Measurements from ENCODE around the gene CHI3L2. TPM values are rescaled to one million over a fixed set of nuclear protein-coding genes. Genes with fewer than 3 reads are reported as not detected.

Gene CHI3L2
- total RNA-seq, 1 donor from 2014 or later: 1.0 TPM

DNA sequence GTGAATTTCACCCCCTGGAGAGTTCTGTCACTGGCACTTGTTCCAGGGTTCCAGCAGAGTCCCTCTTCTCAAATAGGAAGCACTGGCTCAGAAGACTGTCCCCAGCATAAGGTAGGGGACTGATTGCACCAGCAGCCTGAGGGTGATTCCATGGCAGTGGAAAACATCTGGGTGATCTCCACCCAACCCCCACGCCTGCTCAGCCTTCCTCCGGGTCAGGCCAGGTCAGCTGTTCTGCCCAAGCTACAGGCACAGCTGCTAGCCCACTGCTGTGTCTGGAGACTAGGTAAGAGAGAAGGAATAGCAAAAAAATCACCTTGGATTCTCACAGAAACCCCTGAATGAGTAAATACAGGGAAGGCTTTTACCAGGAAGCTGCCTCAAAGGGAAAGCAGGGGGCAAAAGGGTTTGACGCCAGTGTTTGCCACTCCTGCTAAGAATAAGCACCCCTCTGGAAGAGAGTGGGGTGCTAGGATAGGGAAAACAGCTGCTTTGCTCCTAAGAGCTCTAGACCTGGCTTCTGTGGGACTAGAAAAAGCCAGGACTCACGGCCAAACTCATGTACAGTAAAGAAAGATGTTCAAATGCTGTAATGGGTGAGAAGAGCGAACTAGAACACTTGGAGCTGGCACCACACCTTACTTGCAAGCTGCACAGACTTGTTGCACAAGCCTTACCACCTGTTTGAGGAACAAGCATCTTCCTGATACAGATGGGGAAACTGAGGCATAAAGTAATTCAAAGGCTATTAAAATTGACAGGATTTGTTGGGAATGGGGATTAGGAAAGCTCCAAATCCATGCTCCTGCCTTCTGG lies 26.0 kb upstream of the CHI3L2 start:
- H3K36me3 ChIP-seq (ENCODE audit: control insufficient read depth in 3 of 3, insufficient read depth in 3 of 3, low read length in 3 of 3): no peaks in the 10 kb centered on the region
- no peaks in the 10 kb centered on the region for H3K9me3 ChIP-seq (ENCODE audit: control insufficient read depth in 3 of 3, low read length in 3 of 3)
- no peak overlapping the region for H3K27ac ChIP-seq (ENCODE audit: low read depth, low read length)
- peaks cover 3 to 16% (median 4%) of the 10 kb centered on the region in 3 donors for H3K4me1 ChIP-seq (ENCODE audit: control insufficient read depth in 3 of 3, insufficient read depth in 3 of 3, low read length in 3 of 3)
- no peak overlapping the region for H3K9ac ChIP-seq (ENCODE audit: low read depth in 1 of 3, low read length in 3 of 3)
- H3K27me3 ChIP-seq (ENCODE audit: control insufficient read depth in 3 of 3, insufficient read depth in 3 of 3, low read length in 3 of 3): peaks cover 15 to 28% (median 17%) of the 10 kb centered on the region in 3 donors
- no peak overlapping the region for H3K4me3 ChIP-seq (ENCODE audit: low read length in 3 of 3)

DNA sequence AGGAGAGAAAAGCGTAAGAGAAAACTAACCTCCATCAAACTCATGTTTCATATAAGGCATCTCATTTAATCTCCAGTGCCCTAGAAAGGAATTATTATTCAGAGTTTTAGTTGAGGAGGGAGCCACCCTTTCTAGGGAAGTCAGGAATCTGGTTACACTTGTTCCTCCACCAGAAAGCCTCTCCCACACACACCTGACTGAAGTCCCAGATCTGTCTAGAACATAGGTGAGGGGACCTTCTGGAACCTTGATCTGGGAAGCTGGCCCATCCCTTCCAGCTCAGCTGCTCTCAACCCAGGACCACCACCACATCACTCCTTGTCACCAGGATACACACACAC lies 25.2 kb upstream of the CHI3L2 start:
- H3K9me3 ChIP-seq (ENCODE audit: control insufficient read depth in 3 of 3, low read length in 3 of 3): no peaks in the 10 kb centered on the region
- no peak overlapping the region for H3K27ac ChIP-seq (ENCODE audit: low read depth, low read length)
- no peak overlapping the region for H3K9ac ChIP-seq (ENCODE audit: low read depth in 1 of 3, low read length in 3 of 3)
- H3K4me1 ChIP-seq (ENCODE audit: control insufficient read depth in 3 of 3, insufficient read depth in 3 of 3, low read length in 3 of 3): peaks cover 3 to 16% (median 4%) of the 10 kb centered on the region in 3 donors
- no peak overlapping the region for H3K4me3 ChIP-seq (ENCODE audit: low read length in 3 of 3)
- H3K36me3 ChIP-seq (ENCODE audit: control insufficient read depth in 3 of 3, insufficient read depth in 3 of 3, low read length in 3 of 3): no peaks in the 10 kb centered on the region
- peaks cover 15 to 28% (median 17%) of the 10 kb centered on the region in 3 donors for H3K27me3 ChIP-seq (ENCODE audit: control insufficient read depth in 3 of 3, insufficient read depth in 3 of 3, low read length in 3 of 3)

DNA sequence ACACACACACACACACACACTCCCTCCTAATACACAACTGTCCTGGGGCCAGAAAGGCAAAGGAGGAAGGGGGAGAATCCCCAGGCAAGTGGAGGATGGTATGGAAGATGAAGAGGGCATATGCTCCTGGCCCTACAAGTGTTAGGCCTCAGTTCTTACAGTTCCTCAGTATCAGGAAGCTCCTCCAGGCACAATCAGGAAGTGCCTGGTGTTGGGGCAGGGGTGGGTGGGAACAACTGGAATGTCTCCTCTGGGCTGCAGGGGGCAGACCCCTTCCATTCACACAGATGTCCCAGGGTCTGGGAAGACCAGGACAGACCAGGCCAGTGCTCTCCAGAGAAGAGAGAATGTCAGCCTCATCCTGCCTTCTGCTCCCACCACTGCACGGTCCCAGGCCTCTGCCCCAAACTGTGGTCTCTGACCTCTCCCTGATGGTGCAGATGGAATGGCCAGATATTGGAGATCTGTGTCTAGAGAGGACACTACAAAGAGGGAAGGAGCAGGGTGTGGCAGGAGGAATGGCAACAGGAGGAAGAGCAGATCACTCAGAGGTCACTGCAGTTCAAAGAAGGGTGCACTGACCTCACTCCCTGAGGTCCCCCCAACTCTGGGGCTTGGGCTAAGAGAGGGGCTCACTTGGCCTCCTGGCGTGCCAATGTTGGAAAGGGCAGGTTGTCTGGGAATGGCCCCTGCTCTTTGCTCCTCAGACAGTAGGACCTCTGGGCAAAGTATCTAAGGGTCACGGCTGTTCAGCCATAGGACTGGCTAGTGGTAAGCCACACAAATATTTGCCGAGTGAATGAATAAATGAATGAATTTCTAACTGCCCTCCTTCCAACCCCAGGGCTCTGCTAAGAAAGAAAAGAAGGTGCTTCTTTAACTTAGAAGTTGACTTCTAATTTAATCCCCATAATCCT lies 24.5 kb upstream of the CHI3L2 start:
- Histone ChIP-seq H3K9me3 (ENCODE audit: control insufficient read depth in 3 of 3, low read length in 3 of 3) (no peaks in the 10 kb centered on the region), H3K4me1 (ENCODE audit: control insufficient read depth in 3 of 3, insufficient read depth in 3 of 3, low read length in 3 of 3) (peaks cover 3 to 16% (median 4%) of the 10 kb centered on the region in 3 donors), H3K36me3 (ENCODE audit: control insufficient read depth in 3 of 3, insufficient read depth in 3 of 3, low read length in 3 of 3) (no peaks in the 10 kb centered on the region), H3K4me3 (ENCODE audit: low read length in 3 of 3) (peak overlapping the region in 2 of 3 donors; percentile 35 to 57), H3K9ac (ENCODE audit: low read depth in 1 of 3, low read length in 3 of 3) (no peak overlapping the region), H3K27ac (ENCODE audit: low read depth, low read length) (peak overlapping the region; percentile 47), H3K27me3 (ENCODE audit: control insufficient read depth in 3 of 3, insufficient read depth in 3 of 3, low read length in 3 of 3) (peaks cover 15 to 28% (median 17%) of the 10 kb centered on the region in 3 donors)

DNA sequence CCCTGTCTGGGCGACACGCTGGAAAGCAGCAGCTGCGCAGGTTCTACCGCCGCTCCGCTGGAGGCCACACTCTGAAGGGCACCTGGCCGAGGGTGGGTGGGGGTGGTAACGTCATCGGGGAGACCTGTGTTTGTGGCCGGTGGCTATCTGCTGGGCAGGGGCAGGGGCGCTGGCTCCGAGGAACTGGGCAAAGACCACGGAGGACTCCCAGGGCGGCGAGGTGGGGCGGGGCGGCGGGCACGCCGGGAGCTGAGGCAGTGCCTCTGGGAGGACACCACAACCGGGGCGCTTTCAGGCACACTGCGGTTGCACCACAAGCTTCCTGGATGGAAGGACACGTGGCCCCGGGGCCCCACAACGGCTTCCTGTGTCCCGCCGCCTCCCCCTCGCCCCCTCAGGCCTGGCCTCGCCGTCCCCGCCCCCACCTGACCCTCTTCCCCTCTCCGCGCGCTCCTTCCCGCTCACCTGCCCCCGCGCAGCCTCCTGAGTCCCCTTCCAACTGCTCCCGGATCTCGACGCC lies 23.8 kb upstream of the CHI3L2 start:
- Histone ChIP-seq H3K27me3 (ENCODE audit: control insufficient read depth in 3 of 3, insufficient read depth in 3 of 3, low read length in 3 of 3) (peaks cover 15 to 28% (median 17%) of the 10 kb centered on the region in 3 donors), H3K9me3 (ENCODE audit: control insufficient read depth in 3 of 3, low read length in 3 of 3) (no peaks in the 10 kb centered on the region), H3K4me1 (ENCODE audit: control insufficient read depth in 3 of 3, insufficient read depth in 3 of 3, low read length in 3 of 3) (peaks cover 3 to 16% (median 4%) of the 10 kb centered on the region in 3 donors), H3K4me3 (ENCODE audit: low read length in 3 of 3) (peak overlapping the region; percentile 57 to 70 (median 66)), H3K36me3 (ENCODE audit: control insufficient read depth in 3 of 3, insufficient read depth in 3 of 3, low read length in 3 of 3) (no peaks in the 10 kb centered on the region), H3K9ac (ENCODE audit: low read depth in 1 of 3, low read length in 3 of 3) (no peak overlapping the region), H3K27ac (ENCODE audit: low read depth, low read length) (peak overlapping the region; percentile 51)

DNA sequence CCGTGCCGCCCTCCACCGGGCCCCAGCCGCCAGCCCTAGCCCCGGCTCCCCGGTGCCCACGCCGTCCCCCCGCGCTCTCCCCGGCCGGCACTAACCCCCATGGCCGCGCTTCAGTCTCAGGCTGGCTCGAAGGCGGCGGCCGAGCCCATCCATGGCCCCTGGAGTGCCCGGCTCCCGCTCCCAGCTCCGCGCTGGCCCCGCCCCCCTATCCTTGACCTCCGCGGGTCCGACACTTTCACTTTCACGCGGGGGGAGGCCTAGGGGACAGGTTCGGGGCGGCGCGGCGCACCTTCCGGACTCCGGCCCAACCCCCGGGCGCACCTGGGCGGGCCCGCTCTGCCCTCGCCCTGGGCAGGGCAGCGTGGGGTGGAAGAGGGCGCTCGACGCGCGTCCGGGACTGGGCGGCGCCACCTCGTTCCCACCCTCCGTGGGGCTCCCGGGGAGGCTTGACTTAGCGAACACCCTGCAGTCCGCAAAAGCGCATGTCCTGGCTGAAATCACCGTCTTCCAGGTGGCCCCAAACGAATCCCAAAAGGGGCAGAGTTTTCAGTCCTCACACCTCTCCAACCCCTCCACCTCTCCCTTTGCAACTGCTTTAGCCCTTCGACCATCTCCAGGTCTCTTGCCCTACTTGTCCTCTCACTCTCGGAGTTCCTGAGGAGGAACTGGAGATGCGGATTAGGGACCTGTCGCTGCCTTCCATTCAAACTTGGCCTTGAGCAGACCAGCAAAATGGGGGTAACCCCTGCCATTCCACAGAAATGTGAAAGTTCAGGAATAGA lies 23.1 kb upstream of the CHI3L2 start:
- H3K4me3 ChIP-seq (ENCODE audit: low read length in 3 of 3): peak overlapping the region; percentile 57 to 70 (median 66)
- H3K27me3 ChIP-seq (ENCODE audit: control insufficient read depth in 3 of 3, insufficient read depth in 3 of 3, low read length in 3 of 3): peaks cover 15 to 34% (median 20%) of the 10 kb centered on the region in 3 donors
- peak overlapping the region; percentile 51 for H3K27ac ChIP-seq (ENCODE audit: low read depth, low read length)
- H3K36me3 ChIP-seq (ENCODE audit: control insufficient read depth in 3 of 3, insufficient read depth in 3 of 3, low read length in 3 of 3): no peaks in the 10 kb centered on the region
- H3K4me1 ChIP-seq (ENCODE audit: control insufficient read depth in 3 of 3, insufficient read depth in 3 of 3, low read length in 3 of 3): peaks cover 3 to 16% (median 4%) of the 10 kb centered on the region in 3 donors
- no peaks in the 10 kb centered on the region for H3K9me3 ChIP-seq (ENCODE audit: control insufficient read depth in 3 of 3, low read length in 3 of 3)
- H3K9ac ChIP-seq (ENCODE audit: low read depth in 1 of 3, low read length in 3 of 3): peak overlapping the region in 2 of 3 donors; percentile 25 to 43

DNA sequence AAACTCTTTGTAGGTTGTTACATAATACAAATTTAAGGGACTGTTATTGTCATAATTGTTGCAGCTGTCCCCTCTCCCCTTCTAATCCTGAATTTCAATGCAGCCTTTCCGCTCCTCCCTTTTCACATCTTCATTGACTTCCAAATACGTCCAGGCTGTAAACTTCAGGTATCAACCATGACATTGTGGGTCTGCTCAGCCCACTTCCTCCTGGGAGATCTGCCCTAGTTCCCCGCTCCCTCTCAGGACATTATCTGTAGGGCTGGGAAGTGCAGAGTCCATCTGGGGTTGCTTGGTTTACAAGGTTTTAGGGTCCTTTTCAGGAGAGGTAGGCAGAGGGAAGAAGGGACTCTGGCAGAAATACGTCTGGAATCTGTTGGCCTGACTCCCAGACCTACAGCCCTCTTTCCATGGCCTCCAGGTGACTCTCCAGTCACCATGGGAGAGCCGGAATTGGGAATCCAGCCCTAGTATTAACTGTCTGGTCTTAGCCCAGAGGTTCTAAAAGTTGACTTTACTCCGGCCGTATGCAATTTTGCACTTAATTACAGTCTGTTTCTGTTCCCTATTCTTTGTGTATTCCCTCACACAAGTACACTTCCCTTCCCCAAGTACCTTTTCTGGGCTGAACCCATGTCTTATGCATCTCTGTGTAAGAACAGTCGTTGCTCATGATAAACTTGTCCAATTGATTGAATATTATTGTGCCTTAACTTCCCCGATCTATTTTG lies 22.4 kb upstream of the CHI3L2 start:
- Histone ChIP-seq H3K27me3 (ENCODE audit: control insufficient read depth in 3 of 3, insufficient read depth in 3 of 3, low read length in 3 of 3) (peaks cover 15 to 34% (median 20%) of the 10 kb centered on the region in 3 donors), H3K4me1 (ENCODE audit: control insufficient read depth in 3 of 3, insufficient read depth in 3 of 3, low read length in 3 of 3) (peaks cover 3 to 16% (median 4%) of the 10 kb centered on the region in 3 donors), H3K9ac (ENCODE audit: low read depth in 1 of 3, low read length in 3 of 3) (no peak overlapping the region), H3K4me3 (ENCODE audit: low read length in 3 of 3) (peak overlapping the region in 1 of 3 donors; percentile 57), H3K27ac (ENCODE audit: low read depth, low read length) (no peak overlapping the region), H3K9me3 (ENCODE audit: control insufficient read depth in 3 of 3, low read length in 3 of 3) (no peaks in the 10 kb centered on the region), H3K36me3 (ENCODE audit: control insufficient read depth in 3 of 3, insufficient read depth in 3 of 3, low read length in 3 of 3) (no peaks in the 10 kb centered on the region)

DNA sequence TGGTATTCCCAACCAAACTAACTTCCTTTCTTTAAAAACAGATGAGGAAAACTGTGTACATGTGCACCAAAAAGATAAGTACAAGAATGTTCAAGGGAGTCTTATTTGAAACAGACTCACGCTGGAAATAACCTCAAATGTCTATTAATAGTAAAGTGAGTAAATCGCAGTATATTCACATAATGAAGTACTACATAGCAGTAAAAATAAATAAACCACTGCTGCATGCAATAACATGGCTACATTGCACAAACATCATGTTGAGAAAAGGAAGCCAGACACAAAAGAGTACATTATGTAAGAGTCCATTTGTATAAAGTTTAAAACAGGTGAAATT lies 21.8 kb upstream of the CHI3L2 start:
- Histone ChIP-seq H3K4me1 (ENCODE audit: control insufficient read depth in 3 of 3, insufficient read depth in 3 of 3, low read length in 3 of 3) (peaks cover 3 to 16% (median 4%) of the 10 kb centered on the region in 3 donors), H3K27me3 (ENCODE audit: control insufficient read depth in 3 of 3, insufficient read depth in 3 of 3, low read length in 3 of 3) (peaks cover 15 to 30% (median 20%) of the 10 kb centered on the region in 3 donors), H3K27ac (ENCODE audit: low read depth, low read length) (no peak overlapping the region)

DNA sequence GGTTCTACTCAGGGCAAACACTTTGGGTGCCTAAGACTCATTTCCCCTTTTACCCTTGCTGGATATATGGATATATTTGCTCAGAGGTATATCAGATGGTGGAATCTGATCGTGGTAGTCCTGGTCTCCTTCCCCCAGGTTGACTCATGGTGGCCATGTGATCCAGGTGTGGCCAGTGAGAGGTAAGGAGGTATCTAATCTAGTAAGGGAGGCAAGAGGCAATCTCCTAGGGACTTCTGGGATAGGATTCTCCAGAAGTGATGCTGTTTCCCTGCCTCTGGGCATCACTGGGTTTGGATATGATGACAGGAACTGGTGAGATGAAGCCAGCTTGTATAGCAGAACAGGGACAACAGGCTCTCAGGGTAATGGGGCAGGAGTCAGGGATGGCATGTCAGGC lies 18.6 kb upstream of the CHI3L2 start:
- Histone ChIP-seq H3K9me3 (ENCODE audit: control insufficient read depth in 3 of 3, low read length in 3 of 3) (no peaks in the 10 kb centered on the region), H3K36me3 (ENCODE audit: control insufficient read depth in 3 of 3, insufficient read depth in 3 of 3, low read length in 3 of 3) (no peaks in the 10 kb centered on the region), H3K4me1 (ENCODE audit: control insufficient read depth in 3 of 3, insufficient read depth in 3 of 3, low read length in 3 of 3) (peaks cover 3 to 6% (median 4%) of the 10 kb centered on the region in 3 donors), H3K27ac (ENCODE audit: low read depth, low read length) (no peak overlapping the region), H3K4me3 (ENCODE audit: low read length in 3 of 3) (no peak overlapping the region), H3K9ac (ENCODE audit: low read depth in 1 of 3, low read length in 3 of 3) (no peak overlapping the region), H3K27me3 (ENCODE audit: control insufficient read depth in 3 of 3, insufficient read depth in 3 of 3, low read length in 3 of 3) (peaks cover 12 to 26% (median 21%) of the 10 kb centered on the region in 3 donors)

More for the DNA sequence above, 21.8 kb upstream of the CHI3L2 start:
- no peak overlapping the region for H3K4me3 ChIP-seq (ENCODE audit: low read length in 3 of 3)
- no peaks in the 10 kb centered on the region for H3K36me3 ChIP-seq (ENCODE audit: control insufficient read depth in 3 of 3, insufficient read depth in 3 of 3, low read length in 3 of 3)
- no peaks in the 10 kb centered on the region for H3K9me3 ChIP-seq (ENCODE audit: control insufficient read depth in 3 of 3, low read length in 3 of 3)
- H3K9ac ChIP-seq (ENCODE audit: low read depth in 1 of 3, low read length in 3 of 3): no peak overlapping the region

DNA sequence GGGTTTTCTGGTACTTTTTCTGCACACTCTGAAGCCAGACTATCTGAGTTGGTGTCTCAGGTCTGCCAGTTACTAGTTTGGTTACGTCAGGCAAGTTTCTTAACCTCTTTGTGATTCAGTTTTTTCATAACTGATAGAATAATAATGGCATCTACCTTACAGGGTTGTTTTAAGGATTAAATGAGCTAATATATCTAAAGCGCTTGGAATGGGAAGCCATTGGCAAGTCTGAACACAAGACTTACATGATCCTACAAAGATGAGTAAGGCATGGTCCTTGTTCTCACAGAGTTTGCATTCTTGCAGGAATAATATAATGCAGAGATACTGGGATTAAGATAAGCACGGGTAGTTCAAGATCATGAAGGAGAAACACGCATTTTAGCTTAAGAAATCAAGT lies 17.9 kb upstream of the CHI3L2 start:
- Histone ChIP-seq H3K9ac (ENCODE audit: low read depth in 1 of 3, low read length in 3 of 3) (no peak overlapping the region), H3K9me3 (ENCODE audit: control insufficient read depth in 3 of 3, low read length in 3 of 3) (no peaks in the 10 kb centered on the region), H3K27ac (ENCODE audit: low read depth, low read length) (no peak overlapping the region), H3K27me3 (ENCODE audit: control insufficient read depth in 3 of 3, insufficient read depth in 3 of 3, low read length in 3 of 3) (peaks cover 5 to 20% (median 14%) of the 10 kb centered on the region in 3 donors), H3K4me1 (ENCODE audit: control insufficient read depth in 3 of 3, insufficient read depth in 3 of 3, low read length in 3 of 3) (peaks cover under 1 to 2% (median 1%) of the 10 kb centered on the region in 3 donors), H3K4me3 (ENCODE audit: low read length in 3 of 3) (no peak overlapping the region), H3K36me3 (ENCODE audit: control insufficient read depth in 3 of 3, insufficient read depth in 3 of 3, low read length in 3 of 3) (no peaks in the 10 kb centered on the region)
